Glutamatergic neuron (in vitro differentiated cells): ENCODE data around the gene ZFP36L2. TPM values are rescaled to one million over a fixed set of nuclear protein-coding genes. Genes with fewer than 3 reads are reported as not detected.

Source experiments
- DNase-seq: peaks from one replicate; pipeline ENCODE4 v3.0.0; 2022
- H3K27ac Mint-ChIP-seq: one replicate; pipeline ENCODE4 v1.8.0; 2020; ENCODE audit warnings: mild to moderate bottlenecking, mixed read lengths, inconsistent platforms; ENCODE audit not compliant: unreplicated experiment
- H3K27me3 Mint-ChIP-seq: one replicate; pipeline ENCODE4 v1.8.0; 2020; ENCODE audit warnings: mild to moderate bottlenecking, moderate library complexity, mixed read lengths, inconsistent platforms; ENCODE audit not compliant: unreplicated experiment
- H3K36me3 Mint-ChIP-seq: one replicate; pipeline ENCODE4 v1.8.0; 2020; ENCODE audit warnings: mild to moderate bottlenecking, mixed read lengths, inconsistent platforms; ENCODE audit not compliant: unreplicated experiment
- H3K4me1 Mint-ChIP-seq: one replicate; pipeline ENCODE4 v1.8.0; 2020; ENCODE audit warnings: mild to moderate bottlenecking, low read depth, mixed read lengths, inconsistent platforms; ENCODE audit not compliant: unreplicated experiment
- H3K4me3 Mint-ChIP-seq: one replicate; pipeline ENCODE4 v1.8.0; 2020; ENCODE audit warnings: mild to moderate bottlenecking, mixed read lengths, inconsistent platforms; ENCODE audit not compliant: unreplicated experiment
- H3K9me3 Mint-ChIP-seq: one replicate; pipeline ENCODE4 v1.8.0; 2020; ENCODE audit warnings: mild to moderate bottlenecking, moderate library complexity, mixed read lengths, inconsistent platforms; ENCODE audit not compliant: unreplicated experiment
- CTCF ChIP-seq: fragments of 200-600 bp; sonication (generic); IDR thresholded peaks from one replicate; pipeline ENCODE4 v1.5.0; 2021; ENCODE audit not compliant: partially characterized antibody, unreplicated experiment
- total RNA-seq: library from RNA; stranded (reverse); fragmentation: NEBNext Ultra II Directional; extraction: Animal tissue kit (Norgen Biotek cat#: 25700); gene quantifications from one replicate; pipeline ENCODE4 v1.2.1, GENCODE V29; 2021; ENCODE audit not compliant: unreplicated experiment

ZFP36L2 gene
- total RNA-seq, 1 donor from 2014 or later: 0.88 TPM

- no peaks in the 10 kb centered on the region for H3K36me3 Mint-ChIP-seq
- H3K27me3 Mint-ChIP-seq: peaks cover 6% of the 10 kb centered on the region
- H3K4me3 Mint-ChIP-seq: no peak overlapping the region
- no peak for DNase-seq
- peaks cover 15% of the 10 kb centered on the region for H3K4me1 Mint-ChIP-seq
- TF ChIP-seq CTCF: no peak
- no peak overlapping the region for H3K27ac Mint-ChIP-seq
- H3K9me3 Mint-ChIP-seq: no peaks in the 10 kb centered on the region
Measured at GRCh38 chr2:43230951-43231827, 4.8 kb upstream of the ZFP36L2 start.

- no peaks in the 10 kb centered on the region for H3K9me3 Mint-ChIP-seq
- no peak for DNase-seq
- H3K36me3 Mint-ChIP-seq: no peaks in the 10 kb centered on the region
- H3K27me3 Mint-ChIP-seq: peaks cover 6% of the 10 kb centered on the region
- H3K4me1 Mint-ChIP-seq: peaks cover 15% of the 10 kb centered on the region
- no peak overlapping the region for H3K4me3 Mint-ChIP-seq
- TF ChIP-seq CTCF: no peak
- no peak overlapping the region for H3K27ac Mint-ChIP-seq
Measured at GRCh38 chr2:43230351-43230885, 4.0 kb upstream of the ZFP36L2 start.

GRCh38 chr2:43228756-43229659, 2.6 kb upstream of the ZFP36L2 start:
- no peak overlapping the region for H3K4me3 Mint-ChIP-seq
- no peaks in the 10 kb centered on the region for H3K9me3 Mint-ChIP-seq
- no peak for DNase-seq
- peaks cover 13% of the 10 kb centered on the region for H3K4me1 Mint-ChIP-seq
- no peaks in the 10 kb centered on the region for H3K36me3 Mint-ChIP-seq
- H3K27ac Mint-ChIP-seq: no peak overlapping the region
- H3K27me3 Mint-ChIP-seq: peaks cover 7% of the 10 kb centered on the region
- TF ChIP-seq CTCF: no peak

- no peak for TF ChIP-seq CTCF
- Mint-ChIP-seq H3K4me1 (peaks cover 6% of the 10 kb centered on the region), H3K36me3 (no peaks in the 10 kb centered on the region), H3K4me3 (no peak overlapping the region), H3K27me3 (peaks cover 7% of the 10 kb centered on the region), H3K9me3 (peaks cover 3% of the 10 kb centered on the region), H3K27ac (no peak overlapping the region)
- DNase-seq: no peak
Measured at GRCh38 chr2:43228321-43228751, 1.9 kb upstream of the ZFP36L2 start.
